ENCODE data around the gene CPNE4.

- no peak for TF ChIP-seq RUNX1 (IDR thresholded peaks at IDR 0.05; ENCODE audit: low read depth)
- TF ChIP-seq CEBPG (CRISPR knock-in tag; IDR thresholded peaks at IDR 0.05) = no peak
- no peak for TF ChIP-seq CEBPG (tag; conservative IDR thresholded peaks at IDR 0.05 in 1 of 2, IDR thresholded peaks at IDR 0.05 in 1 of 2)
- TF ChIP-seq RNF2 (IDR thresholded peaks at IDR 0.05) = no peak
- TF ChIP-seq NCOA1 (IDR thresholded peaks at IDR 0.05; ENCODE audit: low read depth) = no peak
- TF ChIP-seq ZBTB8A (IDR thresholded peaks at IDR 0.05; ENCODE audit: partially characterized antibody) = no peak
- no peak for TF ChIP-seq HEY1 (CRISPR knock-in tag; IDR thresholded peaks at IDR 0.05; ENCODE audit: borderline replicate concordance)
- TF ChIP-seq RFX5 (IDR thresholded peaks at IDR 0.05; ENCODE audit: low read depth, low read length) = no peak
- TF ChIP-seq EZH2 (IDR thresholded peaks at IDR 0.05; ENCODE audit: borderline replicate concordance, low read depth, low read length) = no peak
- no peak for TF ChIP-seq ZNF133 (CRISPR knock-in tag; IDR thresholded peaks at IDR 0.05)
- TF ChIP-seq USF2 (CRISPR knock-in tag; IDR thresholded peaks at IDR 0.05) = no peak
- no peak for TF ChIP-seq CTCF (IDR thresholded peaks at IDR 0.05 in 2 of 3, conservative IDR thresholded peaks at IDR 0.05 in 1 of 3; ENCODE audit: insufficient read depth in 2 of 3, low read depth in 1 of 3, low read length in 3 of 3)
Observed at GRCh38 chr3:131730581-131730980, 304.2 kb downstream of the CPNE4 start.

Data from K562 (cell line).